SU-DHL-6 (cell line): ENCODE data around the gene TULP3.

ENCODE experiments used
- EZH2phosphoT487 ChIP-seq: fragments of 200-600 bp; sonication (generic), shearing (Covaris generic); conservative IDR thresholded peaks from 2 replicates; pipeline ENCODE4 v1.6.1; 2018; ENCODE audit warnings: mild to moderate bottlenecking, antibody characterized with exemption, low read length, moderate library complexity, mixed read lengths
- TF ChIP-seq, protein P1 (sequence below): fragments of 200-600 bp; sonication (generic); IDR thresholded peaks from one replicate; pipeline ENCODE4 v1.5.1; 2017; ENCODE audit warnings: antibody characterized with exemption, mild to moderate bottlenecking, low read length, moderate library complexity; ENCODE audit not compliant: insufficient read depth, poor library complexity, severe bottlenecking

DNA sequence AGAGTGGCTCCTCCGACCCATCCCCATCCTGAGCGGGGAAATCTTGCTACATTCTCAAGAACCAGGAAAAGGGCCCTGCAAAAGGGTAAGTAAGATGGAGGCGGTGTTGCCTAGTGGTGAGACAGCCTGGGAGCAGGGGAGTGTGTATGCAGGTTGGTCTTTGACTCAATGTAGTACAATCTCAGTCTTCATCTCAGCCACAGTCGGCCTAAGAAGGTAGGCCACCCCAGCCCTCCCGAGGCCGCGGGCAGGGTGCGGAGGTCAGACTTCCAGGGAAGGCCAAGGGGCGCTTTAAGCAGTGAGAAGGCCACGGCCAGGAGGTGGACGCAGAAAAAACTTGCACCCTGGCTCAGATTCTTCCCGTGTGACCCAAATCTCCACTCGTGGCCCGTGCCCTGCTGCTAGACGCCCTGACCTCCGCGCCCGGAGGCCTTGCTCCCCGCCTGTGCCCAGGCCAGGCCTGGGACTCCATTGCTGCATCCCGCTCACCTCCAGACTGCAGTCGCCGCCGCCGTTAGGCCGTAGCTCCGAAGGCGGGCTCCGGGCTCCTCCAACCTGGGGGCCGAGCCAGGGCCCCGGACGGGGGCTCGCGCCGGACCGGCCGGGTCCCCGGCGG is 14.2 kb upstream of the TULP3 start:
- TF ChIP-seq, protein P1, sequence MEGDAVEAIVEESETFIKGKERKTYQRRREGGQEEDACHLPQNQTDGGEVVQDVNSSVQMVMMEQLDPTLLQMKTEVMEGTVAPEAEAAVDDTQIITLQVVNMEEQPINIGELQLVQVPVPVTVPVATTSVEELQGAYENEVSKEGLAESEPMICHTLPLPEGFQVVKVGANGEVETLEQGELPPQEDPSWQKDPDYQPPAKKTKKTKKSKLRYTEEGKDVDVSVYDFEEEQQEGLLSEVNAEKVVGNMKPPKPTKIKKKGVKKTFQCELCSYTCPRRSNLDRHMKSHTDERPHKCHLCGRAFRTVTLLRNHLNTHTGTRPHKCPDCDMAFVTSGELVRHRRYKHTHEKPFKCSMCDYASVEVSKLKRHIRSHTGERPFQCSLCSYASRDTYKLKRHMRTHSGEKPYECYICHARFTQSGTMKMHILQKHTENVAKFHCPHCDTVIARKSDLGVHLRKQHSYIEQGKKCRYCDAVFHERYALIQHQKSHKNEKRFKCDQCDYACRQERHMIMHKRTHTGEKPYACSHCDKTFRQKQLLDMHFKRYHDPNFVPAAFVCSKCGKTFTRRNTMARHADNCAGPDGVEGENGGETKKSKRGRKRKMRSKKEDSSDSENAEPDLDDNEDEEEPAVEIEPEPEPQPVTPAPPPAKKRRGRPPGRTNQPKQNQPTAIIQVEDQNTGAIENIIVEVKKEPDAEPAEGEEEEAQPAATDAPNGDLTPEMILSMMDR = no peak
- TF ChIP-seq EZH2phosphoT487 = no peak
